IPS-NIHi7 (cell line): Measurements from ENCODE around the gene NPHP4.

Experiments
- DNase-seq: peaks from one replicate; pipeline ENCODE4 v3.0.0; 2012; ENCODE audit warnings: mixed read lengths; ENCODE audit errors: extremely low spot score

The NPHP4 gene

GRCh38 chr1:5892329-5892728 lies 99.9 kb downstream of the NPHP4 start:
- DNase-seq = no peak

- no peak for DNase-seq
Measured at GRCh38 chr1:5891736-5892135, 100.5 kb downstream of the NPHP4 start.

GRCh38 chr1:5891137-5891536 lies 101.1 kb downstream of the NPHP4 start:
- DNase-seq = no peak

- no peak for DNase-seq
Measured at GRCh38 chr1:5890346-5891106, 101.7 kb downstream of the NPHP4 start.

- no peak for DNase-seq
Measured at GRCh38 chr1:5889901-5890300, 102.3 kb downstream of the NPHP4 start.

GRCh38 chr1:5889462-5889861 lies 102.8 kb downstream of the NPHP4 start:
- DNase-seq = no peak

GRCh38 chr1:5888606-5889211 lies 103.5 kb downstream of the NPHP4 start:
- peak; percentile 38 for DNase-seq

GRCh38 chr1:5887971-5888361 lies 104.3 kb downstream of the NPHP4 start:
- DNase-seq = no peak

GRCh38 chr1:5887349-5887970 lies 104.8 kb downstream of the NPHP4 start:
- no peak for DNase-seq

- DNase-seq = no peak
Measured at GRCh38 chr1:5886541-5887348, 105.5 kb downstream of the NPHP4 start.

GRCh38 chr1:5886140-5886483 lies 106.1 kb downstream of the NPHP4 start:
- no peak for DNase-seq

GRCh38 chr1:5885471-5886139 lies 106.6 kb downstream of the NPHP4 start:
- DNase-seq = no peak

GRCh38 chr1:5884110-5884509 lies 108.1 kb downstream of the NPHP4 start:
- DNase-seq = no peak

- DNase-seq = no peak
Measured at GRCh38 chr1:5883129-5884048, 108.8 kb downstream of the NPHP4 start.

GRCh38 chr1:5882367-5883128 lies 109.7 kb downstream of the NPHP4 start:
- no peak for DNase-seq

GRCh38 chr1:5881526-5882222 lies 110.6 kb downstream of the NPHP4 start:
- no peak for DNase-seq

- DNase-seq = no peak
Measured at GRCh38 chr1:5880630-5881405, 111.4 kb downstream of the NPHP4 start.

- DNase-seq = no peak
Measured at GRCh38 chr1:5879421-5879820, 112.8 kb downstream of the NPHP4 start.

- no peak for DNase-seq
Measured at GRCh38 chr1:5878971-5879370, 113.3 kb downstream of the NPHP4 start.
